Stimulated activated CD8-positive, alpha-beta memory T cell treated with anti-CD3 and anti-CD28 coated beads, Interleukin-2, amount 100 ng/mL, for 48 hours (primary cell): ENCODE measurements around the gene SERPINB8.

Experiments
- DNase-seq, 2 donors: peaks; one replicate each; pipeline ENCODE4 v3.0.0-alpha.2; 2020; ENCODE audit warnings: low read depth in 2 of 2

Gene SERPINB8

DNA sequence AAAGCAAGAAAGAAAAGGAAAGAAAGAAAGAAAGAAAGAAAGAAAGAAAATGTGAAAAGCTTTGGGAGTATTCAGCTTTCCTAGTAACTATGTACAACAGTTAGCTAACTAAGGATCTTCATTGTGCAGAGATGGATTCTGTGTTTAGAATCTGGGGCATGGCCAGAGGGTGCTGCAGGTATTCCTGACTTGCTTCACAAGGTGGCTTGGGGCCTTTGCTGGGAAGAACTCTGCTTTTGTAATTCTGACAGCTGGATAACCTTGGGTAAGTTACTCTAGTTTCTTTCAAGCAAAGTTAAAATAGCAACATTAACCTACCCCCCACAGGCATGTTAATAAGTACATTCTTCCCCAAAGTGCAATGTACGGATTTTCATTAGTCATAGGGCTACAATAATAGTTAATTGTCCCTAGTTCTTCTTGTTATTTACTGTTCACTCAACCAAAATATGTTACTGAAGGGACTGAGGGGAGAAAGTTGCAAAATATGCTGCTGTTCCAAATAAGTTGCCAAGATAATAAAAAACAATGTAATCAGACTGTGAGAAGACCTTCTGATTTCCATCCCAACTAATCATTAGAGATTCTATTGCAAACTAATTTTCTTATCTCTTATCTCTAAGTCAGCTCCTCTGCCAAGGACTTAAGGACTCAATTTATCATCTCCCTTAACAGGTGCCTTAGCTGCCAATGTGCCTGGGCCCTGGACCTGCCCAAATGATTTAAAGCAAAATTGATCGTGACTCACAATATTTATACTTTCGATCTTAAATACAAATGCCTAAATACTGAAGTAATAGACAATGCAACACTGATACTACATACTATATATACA is 50.3 kb downstream of the SERPINB8 start:
- DNase-seq = no peak

DNA sequence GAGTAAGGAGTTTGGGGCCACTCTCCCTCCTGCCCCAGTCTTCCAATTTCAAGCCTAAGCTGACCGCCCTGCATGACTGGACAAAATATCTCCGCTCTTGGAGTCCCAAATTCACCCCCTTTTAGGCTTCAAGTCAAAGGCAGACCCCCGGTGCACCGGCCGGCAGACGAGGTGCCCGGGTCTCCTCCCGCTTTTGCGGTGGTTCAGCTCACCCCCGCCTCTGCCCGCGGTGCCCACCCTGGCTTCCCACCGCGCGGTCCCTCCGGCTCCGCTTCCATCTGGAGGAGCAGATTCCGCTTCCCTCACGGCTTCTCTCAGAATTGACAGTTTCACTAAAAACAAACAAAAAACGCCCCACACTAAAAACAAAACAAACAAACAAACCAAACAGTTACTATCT is 56.5 kb downstream of the SERPINB8 start:
- DNase-seq = no peak

DNA sequence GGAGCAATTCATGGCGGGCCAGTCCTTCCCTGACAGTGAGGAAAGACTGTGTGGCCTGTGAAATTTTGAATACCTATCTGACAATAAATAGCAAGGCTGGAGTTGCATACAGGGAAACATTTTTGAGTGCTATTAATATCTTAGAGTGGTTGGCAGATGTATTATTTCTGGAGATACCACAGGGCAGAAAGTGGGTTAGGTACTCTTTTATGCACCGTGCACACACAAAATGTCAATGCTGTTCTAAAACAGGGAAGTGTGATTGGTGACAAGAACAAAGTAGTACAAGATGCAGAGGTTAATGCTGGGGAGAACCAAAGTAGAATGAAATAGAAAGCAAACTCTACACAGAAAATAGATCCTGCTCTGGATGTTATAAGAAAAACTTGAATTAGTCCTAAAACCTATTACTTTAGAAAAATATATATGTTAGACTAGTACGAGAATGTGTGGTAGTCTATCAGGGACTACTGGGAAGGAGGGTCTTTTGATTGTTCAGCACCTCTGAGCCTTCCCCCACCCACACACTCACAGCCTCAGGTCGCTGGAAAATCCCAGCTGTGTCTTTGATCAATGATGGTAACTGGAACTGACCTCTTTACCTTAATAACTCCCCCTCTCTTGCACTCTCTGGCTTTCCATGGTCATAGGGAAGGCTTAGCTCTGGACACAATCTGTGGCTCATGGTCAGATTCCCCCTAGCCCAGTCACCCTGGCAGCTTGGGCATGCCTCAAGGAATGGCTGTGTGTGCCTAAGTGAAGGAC is 58.2 kb downstream of the SERPINB8 start:
- DNase-seq = no peak

DNA sequence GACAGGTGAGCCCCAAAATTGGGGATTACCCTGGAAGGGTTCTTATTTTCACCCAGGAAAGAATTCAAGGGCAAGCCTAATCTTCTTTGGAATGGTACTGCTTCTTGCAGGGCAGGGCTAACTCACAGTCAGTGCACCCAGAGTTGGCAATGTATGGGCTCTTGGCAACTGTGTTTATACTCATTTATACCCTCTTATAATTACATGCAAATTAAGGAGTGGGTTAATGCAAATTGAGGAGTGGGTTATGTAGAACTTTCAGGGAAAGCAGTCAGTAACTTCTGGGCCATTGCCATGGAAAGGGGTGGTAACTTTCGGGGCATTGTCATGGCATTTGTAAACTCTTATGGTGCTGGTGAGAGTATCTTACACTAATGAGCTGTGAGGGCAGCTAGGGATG is 59.2 kb downstream of the SERPINB8 start:
- no peak for DNase-seq

DNA sequence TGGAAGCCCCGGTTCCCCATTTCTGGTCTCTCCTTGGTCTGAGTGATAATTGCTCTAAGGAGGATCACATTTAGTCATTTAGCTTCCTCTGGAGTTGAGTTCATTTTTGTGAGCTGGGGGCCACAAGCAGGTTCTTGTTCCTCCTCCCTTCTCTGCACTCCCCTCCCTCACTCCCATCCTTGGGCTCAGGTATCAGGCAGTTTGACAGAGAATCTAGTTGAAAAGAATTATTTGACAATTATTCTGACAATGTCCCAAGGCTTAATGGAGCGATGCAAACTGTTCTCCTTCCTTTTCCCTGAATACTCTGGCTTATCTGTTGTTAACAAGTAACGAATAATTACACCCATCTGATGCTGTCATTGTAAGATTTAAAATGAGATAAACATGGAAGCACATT is 61.5 kb downstream of the SERPINB8 start:
- no peak for DNase-seq

DNA sequence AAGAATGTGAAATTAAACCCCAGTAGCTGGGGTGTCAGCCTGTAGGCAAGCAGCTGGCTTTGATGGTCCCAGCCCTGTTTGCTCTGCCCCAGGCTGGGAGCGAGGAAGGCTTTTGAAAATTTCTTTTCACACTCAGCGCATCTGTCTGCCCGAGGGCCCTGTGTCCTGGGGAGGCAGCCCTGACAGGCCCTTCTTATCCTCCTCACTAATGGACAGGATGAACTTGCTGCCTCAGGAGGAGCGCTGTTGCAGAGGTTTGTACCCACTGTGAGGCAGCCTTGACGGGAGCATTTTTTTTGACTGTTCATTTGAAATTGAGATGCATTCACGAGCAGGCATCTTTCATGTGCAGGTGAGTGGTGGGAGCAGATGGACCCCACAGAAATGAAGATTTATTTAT is 62.4 kb downstream of the SERPINB8 start:
- no peak for DNase-seq

DNA sequence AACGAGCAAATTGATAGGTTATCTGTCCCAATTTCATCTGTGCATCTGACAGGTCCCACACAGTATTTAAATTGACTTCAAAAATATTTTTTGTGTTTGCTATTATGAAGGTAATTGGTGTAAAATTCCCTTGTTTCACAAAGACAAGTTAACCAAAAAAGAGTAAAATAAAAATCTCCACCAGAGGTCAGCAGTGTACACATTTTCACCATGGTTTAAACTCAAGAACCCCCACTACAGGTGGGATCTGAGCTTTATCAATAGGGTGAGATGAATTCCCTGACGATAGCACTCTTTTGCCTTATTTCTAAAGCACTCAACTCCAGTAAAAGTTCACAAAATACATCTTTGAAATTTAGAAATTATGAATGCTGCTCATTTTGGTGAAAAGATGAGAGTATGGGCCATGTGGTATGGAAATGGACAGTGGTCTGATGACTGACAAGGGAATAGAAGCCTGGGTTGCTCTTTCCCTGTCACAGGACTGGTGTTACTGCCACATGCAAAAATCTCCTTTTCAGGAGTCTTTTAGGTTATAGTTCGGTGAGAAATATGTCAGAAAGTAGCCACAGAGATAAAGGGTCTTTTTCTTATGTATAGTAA is 68.0 kb downstream of the SERPINB8 start:
- DNase-seq = no peak
